GM19035 (cell line): ENCODE results near the gene UBR4.
A peak's percentile ranks its signal among the peaks of the same experiment; 100 is the strongest.
"Not testable (repeated sequence)": the region's sequence is repeated elsewhere in the genome, so short reads cannot be mapped to it uniquely, and the experiment has no call there.

ENCODE experiments used
- ATAC-seq: cut with Tn5 transposase; IDR thresholded peaks from one replicate; pipeline ENCODE4 v1.9.1; 2021; ENCODE audit not compliant: unreplicated experiment

UBR4 gene

GRCh38 chr1:19191811-19192210, 18.3 kb downstream of the UBR4 start:
- no peak for ATAC-seq

- no peak for ATAC-seq
Measured at GRCh38 chr1:19190468-19190867, 19.6 kb downstream of the UBR4 start.

- no peak for ATAC-seq
Measured at GRCh38 chr1:19189270-19189669, 20.8 kb downstream of the UBR4 start.

GRCh38 chr1:19187852-19188251, 22.2 kb downstream of the UBR4 start:
- ATAC-seq: no peak

GRCh38 chr1:19186001-19186400, 24.1 kb downstream of the UBR4 start:
- ATAC-seq: no peak

GRCh38 chr1:19182223-19182622, 27.8 kb downstream of the UBR4 start:
- ATAC-seq: no peak

GRCh38 chr1:19180265-19180657, 29.8 kb downstream of the UBR4 start:
- not testable (repeated sequence) for ATAC-seq

GRCh38 chr1:19179597-19180264, 30.3 kb downstream of the UBR4 start:
- ATAC-seq: no peak

GRCh38 chr1:19178734-19179398, 31.2 kb downstream of the UBR4 start:
- no peak for ATAC-seq

- ATAC-seq: no peak
Measured at GRCh38 chr1:19177811-19178210, 32.3 kb downstream of the UBR4 start.

GRCh38 chr1:19169642-19170041, 40.4 kb downstream of the UBR4 start:
- peak; percentile 55 for ATAC-seq

- ATAC-seq: no peak
Measured at GRCh38 chr1:19167140-19167539, 42.9 kb downstream of the UBR4 start.

GRCh38 chr1:19166066-19166465, 44.0 kb downstream of the UBR4 start:
- ATAC-seq: no peak

GRCh38 chr1:19165501-19165900, 44.6 kb downstream of the UBR4 start:
- no peak for ATAC-seq

- ATAC-seq: no peak
Measured at GRCh38 chr1:19164274-19165015, 45.6 kb downstream of the UBR4 start.

- ATAC-seq: no peak
Measured at GRCh38 chr1:19163261-19163660, 46.8 kb downstream of the UBR4 start.

- no peak for ATAC-seq
Measured at GRCh38 chr1:19160831-19161230, 49.2 kb downstream of the UBR4 start.

GRCh38 chr1:19157653-19158052, 52.4 kb downstream of the UBR4 start:
- ATAC-seq: no peak

GRCh38 chr1:19156676-19157075, 53.4 kb downstream of the UBR4 start:
- ATAC-seq: no peak

GRCh38 chr1:19154876-19155275, 55.2 kb downstream of the UBR4 start:
- no peak for ATAC-seq

- ATAC-seq: no peak
Measured at GRCh38 chr1:19153169-19153568, 56.9 kb downstream of the UBR4 start.

GRCh38 chr1:19151537-19151936, 58.5 kb downstream of the UBR4 start:
- no peak for ATAC-seq
